Suprapubic skin (tissue), 4 donors: ENCODE results near the gene WDR27. TPM values are rescaled to one million over a fixed set of nuclear protein-coding genes. Genes with fewer than 3 reads are reported as not detected.
A peak's percentile ranks its signal among the peaks of the same experiment; 100 is the strongest.

Experiments
- DNase-seq, 2 donors: peaks; one replicate each; pipeline ENCODE4 v3.0.0-alpha.2; 2019; ENCODE audit warnings: low spot score in 2 of 2
- H3K27ac ChIP-seq: fragments of 200-600 bp; sonication (generic); one replicate; pipeline ENCODE4 v1.5.1; 2019
- H3K27me3 ChIP-seq: fragments of 200-600 bp; sonication (generic); one replicate; pipeline ENCODE4 v1.5.1; 2019
- H3K36me3 ChIP-seq: fragments of 200-600 bp; sonication (generic); one replicate; pipeline ENCODE4 v1.5.1; 2019
- H3K4me1 ChIP-seq: fragments of 200-600 bp; sonication (generic); one replicate; pipeline ENCODE4 v1.5.1; 2019
- H3K4me3 ChIP-seq: fragments of 200-600 bp; sonication (generic); one replicate; pipeline ENCODE4 v1.5.1; 2019; ENCODE audit warnings: mild to moderate bottlenecking
- H3K9me3 ChIP-seq: fragments of 200-600 bp; sonication (generic); one replicate; pipeline ENCODE4 v1.5.1; 2019
- EP300 ChIP-seq: sonication (generic); formaldehyde crosslinking; IDR thresholded peaks from one replicate; pipeline ENCODE4 v1.6.1; 2017; ENCODE audit warnings: antibody characterized with exemption
- POLR2A ChIP-seq, 2 donors: fragments of 450-650 bp; IDR thresholded peaks; one replicate each; pipeline ENCODE4 v1.6.1; 2017; ENCODE audit warnings: antibody characterized with exemption in 2 of 2, mild to moderate bottlenecking in 2 of 2, moderate library complexity in 2 of 2
- POLR2AphosphoS5 ChIP-seq, 3 donors: sonication (generic); formaldehyde crosslinking; IDR thresholded peaks; one replicate each; pipeline ENCODE4 v1.6.1; 2017; ENCODE audit warnings: antibody characterized with exemption in 3 of 3
- WGBS: methylation state at CpG from one replicate; pipeline ENCODE4 v1.1.5; 2018; 5-methylcytosine and 5-hydroxymethylcytosine counted together
- total RNA-seq, 4 donors: library from RNA; depleted of rRNA; stranded (reverse); fragments of >200 nt; gene quantifications; one replicate each; pipeline ENCODE4 v1.1.0, GENCODE V29; 2016
- TF ChIP-seq, protein P1 (sequence below), 2 donors: fragments of 200-600 bp in 1 of 2; fragments of 450-650 bp in 1 of 2; sonication (generic) in 1 of 2; IDR thresholded peaks; one replicate each; pipeline ENCODE4 v1.5.1; 2016 to 2019; ENCODE audit warnings: antibody characterized with exemption in 2 of 2, mild to moderate bottlenecking in 1 of 2, moderate library complexity in 1 of 2

WDR27 gene
- total RNA-seq, 4 donors from 2014 or later: 17.3 to 59.4 (median 26.6) TPM

DNA sequence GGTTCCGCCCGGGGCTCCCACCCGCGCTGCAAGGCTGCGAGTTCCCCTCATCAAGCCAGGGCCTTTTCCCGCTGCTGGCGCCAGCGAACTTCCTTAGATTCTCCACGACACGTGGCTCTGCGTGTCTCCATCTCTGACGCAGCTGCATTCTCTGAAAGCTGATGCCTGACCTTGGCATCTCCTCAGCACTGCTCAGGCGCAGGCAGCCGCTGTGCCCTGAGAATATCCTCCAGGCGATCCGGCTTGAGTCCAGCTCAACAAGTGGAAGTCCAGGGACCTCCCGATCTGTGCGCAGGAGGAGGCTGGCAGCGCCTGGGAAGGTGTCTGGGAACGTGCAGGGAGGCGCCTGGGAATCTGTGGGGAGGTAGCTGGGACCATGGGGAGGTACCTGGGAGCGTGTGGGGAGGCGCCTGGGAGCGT is 277.0 kb downstream of the WDR27 start:
- TF ChIP-seq POLR2A (IDR thresholded peaks at IDR 0.05) (no peak), EP300 (no peak), POLR2AphosphoS5 (IDR thresholded peaks at IDR 0.05) (no peak)
- TF ChIP-seq, protein P1, sequence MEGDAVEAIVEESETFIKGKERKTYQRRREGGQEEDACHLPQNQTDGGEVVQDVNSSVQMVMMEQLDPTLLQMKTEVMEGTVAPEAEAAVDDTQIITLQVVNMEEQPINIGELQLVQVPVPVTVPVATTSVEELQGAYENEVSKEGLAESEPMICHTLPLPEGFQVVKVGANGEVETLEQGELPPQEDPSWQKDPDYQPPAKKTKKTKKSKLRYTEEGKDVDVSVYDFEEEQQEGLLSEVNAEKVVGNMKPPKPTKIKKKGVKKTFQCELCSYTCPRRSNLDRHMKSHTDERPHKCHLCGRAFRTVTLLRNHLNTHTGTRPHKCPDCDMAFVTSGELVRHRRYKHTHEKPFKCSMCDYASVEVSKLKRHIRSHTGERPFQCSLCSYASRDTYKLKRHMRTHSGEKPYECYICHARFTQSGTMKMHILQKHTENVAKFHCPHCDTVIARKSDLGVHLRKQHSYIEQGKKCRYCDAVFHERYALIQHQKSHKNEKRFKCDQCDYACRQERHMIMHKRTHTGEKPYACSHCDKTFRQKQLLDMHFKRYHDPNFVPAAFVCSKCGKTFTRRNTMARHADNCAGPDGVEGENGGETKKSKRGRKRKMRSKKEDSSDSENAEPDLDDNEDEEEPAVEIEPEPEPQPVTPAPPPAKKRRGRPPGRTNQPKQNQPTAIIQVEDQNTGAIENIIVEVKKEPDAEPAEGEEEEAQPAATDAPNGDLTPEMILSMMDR (IDR thresholded peaks at IDR 0.05): no peak
- Histone ChIP-seq H3K36me3 (no peaks in the 10 kb centered on the region), H3K27ac (peak overlapping the region; percentile 4), H3K27me3 (no peaks in the 10 kb centered on the region), H3K4me3 (peak overlapping the region; percentile 11), H3K4me1 (no peaks in the 10 kb centered on the region), H3K9me3 (no peaks in the 10 kb centered on the region)
- WGBS: 95% methylated on average over 19 of the region's 24 CpGs
- DNase-seq: no peak

DNA sequence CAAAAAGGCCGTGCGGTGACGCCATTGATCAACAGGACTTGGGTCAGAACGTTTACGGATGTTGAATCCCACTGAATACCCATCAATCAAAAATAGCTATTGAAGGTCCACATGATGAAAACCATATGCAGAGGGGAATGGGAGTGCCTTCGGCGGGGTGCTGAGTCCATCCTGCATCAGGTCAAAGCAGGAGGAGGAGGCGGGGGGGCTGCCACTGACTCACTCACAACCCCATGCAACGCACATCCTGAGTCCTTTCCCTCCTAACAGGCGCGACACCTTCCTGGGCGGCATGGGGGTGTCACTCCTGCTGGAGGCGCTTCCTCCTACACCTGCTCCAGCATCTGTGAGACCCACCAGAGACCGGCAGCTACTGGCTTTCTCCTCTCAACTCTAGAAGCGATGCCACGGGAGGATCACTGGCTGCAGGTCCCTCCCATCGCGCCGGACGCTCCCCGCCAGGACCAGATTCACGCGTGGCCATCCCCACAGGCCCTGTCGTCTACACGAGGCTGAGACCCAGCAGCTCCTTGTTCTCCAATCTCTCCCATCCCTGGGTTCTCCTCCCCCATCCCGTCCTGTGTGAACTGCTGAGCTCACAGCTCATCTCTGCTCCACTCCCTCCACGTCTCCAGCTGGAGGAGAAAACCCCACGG is 277.6 kb downstream of the WDR27 start:
- Histone ChIP-seq H3K9me3 (no peaks in the 10 kb centered on the region), H3K27me3 (no peaks in the 10 kb centered on the region), H3K36me3 (no peaks in the 10 kb centered on the region), H3K27ac (peak overlapping the region; percentile 4), H3K4me3 (no peak overlapping the region), H3K4me1 (no peaks in the 10 kb centered on the region)
- no peak for DNase-seq
- TF ChIP-seq POLR2A (IDR thresholded peaks at IDR 0.05) (no peak), POLR2AphosphoS5 (IDR thresholded peaks at IDR 0.05) (no peak), EP300 (no peak)
- TF ChIP-seq, protein P1 (IDR thresholded peaks at IDR 0.05): no peak
- WGBS: 93% methylated on average over 25 of the region's 28 CpGs

GRCh38 chr6:169421586-169422264 is 280.1 kb downstream of the WDR27 start:
- no peak for DNase-seq
- WGBS: 80% methylated on average over 14 of the region's 14 CpGs
- TF ChIP-seq POLR2A (IDR thresholded peaks at IDR 0.05): no peak
- TF ChIP-seq EP300: no peak
- TF ChIP-seq, protein P1 (IDR thresholded peaks at IDR 0.05): no peak
- no peak for TF ChIP-seq POLR2AphosphoS5 (IDR thresholded peaks at IDR 0.05)
- Histone ChIP-seq H3K36me3 (no peaks in the 10 kb centered on the region), H3K9me3 (no peaks in the 10 kb centered on the region), H3K27ac (no peak overlapping the region), H3K4me1 (no peaks in the 10 kb centered on the region), H3K4me3 (no peak overlapping the region), H3K27me3 (no peaks in the 10 kb centered on the region)

DNA sequence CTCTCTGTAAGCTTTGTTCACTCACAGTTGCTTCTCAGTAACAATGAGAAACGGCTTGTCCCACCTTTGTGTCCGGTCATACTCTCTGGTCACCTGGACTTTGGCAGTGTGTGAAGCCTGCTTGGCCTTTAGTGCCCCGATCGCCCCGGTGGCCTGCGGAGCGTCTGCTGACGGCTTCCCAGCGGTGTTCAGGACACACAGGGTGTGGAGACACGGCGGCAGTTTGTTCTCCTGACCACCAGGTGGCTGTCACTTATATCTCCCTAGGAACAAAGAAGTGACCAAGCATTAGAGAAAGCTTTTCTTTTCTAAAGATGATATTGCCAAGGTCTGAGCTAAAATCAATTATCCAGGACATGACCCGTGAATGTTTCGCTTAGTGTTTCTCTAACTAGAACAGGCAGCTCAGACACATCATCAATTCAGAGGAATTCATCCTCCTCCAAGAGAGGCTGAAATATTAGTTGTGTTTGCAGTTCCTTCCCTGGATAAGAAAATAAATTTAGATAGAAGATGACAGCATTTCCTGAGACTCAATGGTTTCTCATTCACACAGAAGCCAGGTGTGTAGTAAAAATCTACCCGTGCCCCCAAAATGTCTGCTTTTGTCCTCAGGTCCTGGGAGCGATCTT is 280.8 kb downstream of the WDR27 start:
- Histone ChIP-seq H3K27me3 (no peaks in the 10 kb centered on the region), H3K36me3 (no peaks in the 10 kb centered on the region), H3K9me3 (no peaks in the 10 kb centered on the region), H3K27ac (no peak overlapping the region), H3K4me3 (no peak overlapping the region), H3K4me1 (no peaks in the 10 kb centered on the region)
- DNase-seq: no peak
- no peak for TF ChIP-seq POLR2A (IDR thresholded peaks at IDR 0.05)
- no peak for TF ChIP-seq POLR2AphosphoS5 (IDR thresholded peaks at IDR 0.05)
- TF ChIP-seq, protein P1 (IDR thresholded peaks at IDR 0.05): no peak
- no peak for TF ChIP-seq EP300
- 85% methylated on average over 15 of the region's 15 CpGs for WGBS

DNA sequence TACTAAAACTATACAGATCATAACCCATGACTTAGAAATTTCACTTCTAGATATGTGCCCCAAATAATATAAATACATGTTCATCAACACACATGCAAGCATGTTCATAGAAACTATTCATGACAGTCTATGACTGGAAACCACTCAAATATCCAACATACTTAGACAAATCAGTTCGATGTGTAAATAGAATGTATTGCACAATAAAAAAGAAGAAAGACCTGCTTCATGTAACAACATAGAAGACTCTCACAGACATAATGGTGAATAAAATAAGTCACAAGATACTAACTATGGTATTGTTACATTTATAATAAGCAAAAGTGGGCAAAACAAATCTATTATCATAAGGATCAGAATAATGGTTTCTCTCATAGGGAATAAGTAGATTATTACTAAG is 284.7 kb downstream of the WDR27 start:
- Histone ChIP-seq H3K9me3 (peaks cover 6% of the 10 kb centered on the region), H3K36me3 (no peaks in the 10 kb centered on the region), H3K4me1 (no peaks in the 10 kb centered on the region), H3K4me3 (no peak overlapping the region), H3K27me3 (no peaks in the 10 kb centered on the region), H3K27ac (peak overlapping the region; percentile 80)
- TF ChIP-seq POLR2AphosphoS5 (IDR thresholded peaks at IDR 0.05) (no peak), EP300 (no peak)
- WGBS: 74% methylated on average over 1 of the region's 1 CpG
- DNase-seq: no peak
